Esophagus squamous epithelium (tissue), 4 donors: Measurements from ENCODE around the gene CAMK2D.

Source experiments
- POLR2A ChIP-seq, 4 donors: fragments of 450-650 bp; IDR thresholded peaks; one replicate each; pipeline ENCODE4 v1.6.1; 2017; ENCODE audit warnings: antibody characterized with exemption in 4 of 4, mild to moderate bottlenecking in 4 of 4, moderate library complexity in 3 of 4
- TF ChIP-seq, protein P1 (sequence below), 6 experiments: fragments of 450-650 bp in 4 of 6; fragments of 200-600 bp in 2 of 6; sonication (generic) in 2 of 6; IDR thresholded peaks; one replicate each; pipeline ENCODE4 v1.5.1; 2016 to 2019; ENCODE audit warnings: antibody characterized with exemption in 6 of 6, mild to moderate bottlenecking in 4 of 6, moderate library complexity in 4 of 6

DNA sequence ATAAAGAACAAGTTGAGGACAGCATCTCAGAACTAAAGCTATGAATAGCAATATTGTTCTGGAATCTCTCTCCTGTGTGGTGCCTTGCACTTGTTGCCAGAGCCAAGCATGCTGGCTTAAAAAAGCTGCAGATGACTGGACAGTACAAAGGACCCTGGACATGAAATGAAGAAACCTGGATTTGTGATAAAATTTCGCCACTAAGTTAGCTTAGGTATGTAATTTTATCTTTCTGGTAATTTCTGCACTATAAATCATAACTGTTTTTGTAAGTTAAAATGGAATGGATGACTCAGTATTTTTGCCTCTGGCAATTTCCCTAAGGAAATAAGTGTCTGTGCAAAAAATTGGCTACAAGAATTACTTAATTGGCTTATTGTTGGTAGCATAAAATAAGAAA lies 317.2 kb downstream of the CAMK2D start:
- no peak for TF ChIP-seq POLR2A (IDR thresholded peaks at IDR 0.05)
- TF ChIP-seq, protein P1, sequence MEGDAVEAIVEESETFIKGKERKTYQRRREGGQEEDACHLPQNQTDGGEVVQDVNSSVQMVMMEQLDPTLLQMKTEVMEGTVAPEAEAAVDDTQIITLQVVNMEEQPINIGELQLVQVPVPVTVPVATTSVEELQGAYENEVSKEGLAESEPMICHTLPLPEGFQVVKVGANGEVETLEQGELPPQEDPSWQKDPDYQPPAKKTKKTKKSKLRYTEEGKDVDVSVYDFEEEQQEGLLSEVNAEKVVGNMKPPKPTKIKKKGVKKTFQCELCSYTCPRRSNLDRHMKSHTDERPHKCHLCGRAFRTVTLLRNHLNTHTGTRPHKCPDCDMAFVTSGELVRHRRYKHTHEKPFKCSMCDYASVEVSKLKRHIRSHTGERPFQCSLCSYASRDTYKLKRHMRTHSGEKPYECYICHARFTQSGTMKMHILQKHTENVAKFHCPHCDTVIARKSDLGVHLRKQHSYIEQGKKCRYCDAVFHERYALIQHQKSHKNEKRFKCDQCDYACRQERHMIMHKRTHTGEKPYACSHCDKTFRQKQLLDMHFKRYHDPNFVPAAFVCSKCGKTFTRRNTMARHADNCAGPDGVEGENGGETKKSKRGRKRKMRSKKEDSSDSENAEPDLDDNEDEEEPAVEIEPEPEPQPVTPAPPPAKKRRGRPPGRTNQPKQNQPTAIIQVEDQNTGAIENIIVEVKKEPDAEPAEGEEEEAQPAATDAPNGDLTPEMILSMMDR (IDR thresholded peaks at IDR 0.05) = no peak
